Body of pancreas (tissue), 4 donors: ENCODE results near the gene CDK14. TPM values are rescaled to one million over a fixed set of nuclear protein-coding genes. Genes with fewer than 3 reads are reported as not detected.

Experiments
- ATAC-seq: fragments of 150-250 bp; one replicate; pipeline ENCODE4 v1.9.1; 2016
- DNase-seq, 4 donors: peaks; one replicate each; pipeline ENCODE4 v3.0.0-alpha.2; 2019
- H3K27ac ChIP-seq, 4 donors: fragments of 200-600 bp; sonication (generic); 1 replicate in 3 of 4; 2 replicates in 1 of 4; pipeline versions ENCODE4 v1.5.1 to v1.6.1; 2016 to 2019; ENCODE audit warnings: mild to moderate bottlenecking in 1 of 4, mixed read lengths in 1 of 4, moderate library complexity in 1 of 4
- H3K27me3 ChIP-seq, 2 donors: fragments of 200-600 bp; sonication (generic); one replicate each; pipeline ENCODE4 v1.6.0; 2016; ENCODE audit warnings: mild to moderate bottlenecking in 1 of 2
- H3K36me3 ChIP-seq, 2 donors: fragments of 200-600 bp; sonication (generic); replicated peaks in 1 of 2; 2 replicates each; pipeline ENCODE4 v1.5.1; 2016; ENCODE audit warnings: low read depth in 2 of 2; ENCODE audit not compliant: insufficient read depth in 1 of 2
- H3K4me1 ChIP-seq: fragments of 200-600 bp; sonication (generic); one replicate; pipeline ENCODE4 v1.6.0; 2016
- H3K4me3 ChIP-seq, 2 donors: fragments of 200-600 bp; sonication (generic); 1 replicate in 1 of 2; 2 replicates in 1 of 2; pipeline ENCODE4 v1.5.1; 2016 to 2019
- H3K9me3 ChIP-seq, 3 donors: fragments of 200-600 bp; sonication (generic); 1 replicate in 2 of 3; 2 replicates in 1 of 3; pipeline ENCODE4 v1.5.1; 2016
- CTCF ChIP-seq, 7 experiments: fragments of 450-650 bp in 4 of 7; fragments of 200-600 bp in 3 of 7; sonication (generic) in 3 of 7; IDR thresholded peaks; one replicate each; pipeline ENCODE4 v1.5.1; 2016 to 2019; ENCODE audit warnings: antibody characterized with exemption in 7 of 7
- POLR2A ChIP-seq, 3 donors: fragments of 450-650 bp; IDR thresholded peaks; one replicate each; pipeline ENCODE4 v1.6.1; 2016; ENCODE audit warnings: antibody characterized with exemption in 3 of 3, mild to moderate bottlenecking in 2 of 3
- WGBS, 2 donors: methylation state at CpG; one replicate each; pipeline ENCODE4 v1.1.5; 2017; 5-methylcytosine and 5-hydroxymethylcytosine counted together
- intact Hi-C: fragments of 100-400 bp; cut with DNase I; formaldehyde crosslinking; loops from one replicate; pipeline ENCODE4 v1.15.1; 2023
- total RNA-seq, 2 donors: library from RNA; depleted of rRNA; stranded (reverse); fragments of >200 nt; gene quantifications; one replicate each; pipeline ENCODE4 v1.1.0, GENCODE V29; 2016

The CDK14 gene
- total RNA-seq, 2 donors from 2014 or later = 21.8 to 35.6 TPM

DNA sequence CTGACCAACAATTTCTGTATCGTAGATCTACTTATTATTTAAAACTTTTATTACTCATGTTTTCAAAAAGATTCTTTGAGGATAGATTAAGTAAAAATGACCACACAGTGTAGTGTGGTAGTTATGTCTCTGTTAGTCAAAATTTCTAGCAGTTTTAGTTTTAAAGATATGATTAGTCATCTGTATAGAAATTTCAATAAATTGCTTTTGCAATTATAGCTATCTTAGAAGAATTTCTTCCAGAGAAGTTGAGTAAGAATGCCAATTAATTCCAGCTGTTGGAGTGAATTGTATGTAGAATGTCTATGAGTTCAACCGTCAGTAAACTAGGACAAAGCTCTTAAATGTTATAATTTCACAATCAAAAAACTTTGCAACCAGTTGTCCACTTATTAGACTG is 229.7 kb downstream of the CDK14 start:
- no peaks in the 10 kb centered on the region for H3K4me1 ChIP-seq
- intact Hi-C loops = no loop called here
- TF ChIP-seq POLR2A (IDR thresholded peaks at IDR 0.05) (no peak), CTCF (IDR thresholded peaks at IDR 0.05) (no peak)
- no peaks in the 10 kb centered on the region for H3K36me3 ChIP-seq
- H3K27me3 ChIP-seq = no peaks in the 10 kb centered on the region
- DNase-seq (no peak), ATAC-seq (peak; percentile 21)
- no peak overlapping the region for H3K4me3 ChIP-seq
- no peak overlapping the region for H3K27ac ChIP-seq
- no peaks in the 10 kb centered on the region for H3K9me3 ChIP-seq
- 86 to 92% methylated on average over 2 of the region's 2 CpGs for WGBS, 2 donors

DNA sequence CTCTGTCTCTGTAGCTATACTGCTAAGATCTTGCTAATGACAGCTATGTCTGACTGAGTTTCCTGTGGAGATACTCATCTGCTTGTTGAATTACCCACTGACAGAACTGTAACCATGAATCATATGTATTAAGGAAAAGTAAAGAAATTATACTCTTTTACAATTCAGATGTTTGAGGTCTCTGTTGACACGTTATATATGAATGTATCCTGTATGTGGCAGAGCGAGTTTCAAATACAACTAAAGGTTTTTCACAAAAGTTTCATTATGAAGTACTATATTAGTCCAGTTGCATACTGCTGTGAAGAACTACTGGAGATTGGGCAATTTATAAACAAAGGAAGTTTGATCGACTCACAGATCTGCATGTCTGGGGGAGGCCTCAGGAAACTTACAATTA is 232.5 kb downstream of the CDK14 start:
- Histone ChIP-seq H3K4me1 (no peaks in the 10 kb centered on the region), H3K9me3 (no peaks in the 10 kb centered on the region), H3K4me3 (no peak overlapping the region), H3K27me3 (no peaks in the 10 kb centered on the region), H3K36me3 (no peaks in the 10 kb centered on the region), H3K27ac (no peak overlapping the region)
- no peak for TF ChIP-seq POLR2A (IDR thresholded peaks at IDR 0.05)
- no peak for TF ChIP-seq CTCF (IDR thresholded peaks at IDR 0.05)
- intact Hi-C loops = no loop called here
- ATAC-seq (no peak), DNase-seq (no peak)
- WGBS, 2 donors = 92 to 93% methylated on average over 3 of the region's 3 CpGs

DNA sequence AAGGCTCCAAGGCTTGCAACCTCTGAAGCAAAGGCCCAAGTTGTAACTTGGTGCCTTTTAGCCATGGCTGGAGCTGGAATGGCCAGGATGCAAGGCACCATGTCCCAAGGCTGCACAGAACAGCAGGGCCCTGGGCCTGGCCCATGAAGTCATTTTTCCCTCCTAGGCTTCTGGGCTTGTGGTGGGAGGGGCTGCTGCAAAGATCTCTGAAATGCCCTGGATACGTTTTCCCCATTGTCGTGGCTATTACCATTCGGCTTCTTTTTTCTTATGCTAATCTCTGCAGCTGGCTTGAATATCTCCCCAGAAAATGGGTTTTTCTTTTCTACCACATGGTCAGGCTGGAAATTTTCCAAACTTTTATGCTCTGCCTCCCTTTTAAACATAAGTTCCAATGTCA is 234.2 kb downstream of the CDK14 start:
- DNase-seq = no peak
- H3K4me1 ChIP-seq = no peaks in the 10 kb centered on the region
- intact Hi-C loops = no loop called here
- H3K36me3 ChIP-seq = no peaks in the 10 kb centered on the region
- no peak for ATAC-seq
- no peak overlapping the region for H3K27ac ChIP-seq
- TF ChIP-seq POLR2A (IDR thresholded peaks at IDR 0.05) (no peak), CTCF (IDR thresholded peaks at IDR 0.05) (no peak)
- 91 to 97% methylated on average over 3 of the region's 3 CpGs for WGBS, 2 donors
- no peaks in the 10 kb centered on the region for H3K9me3 ChIP-seq
- no peaks in the 10 kb centered on the region for H3K27me3 ChIP-seq
- no peak overlapping the region for H3K4me3 ChIP-seq

- Histone ChIP-seq H3K27ac (no peak overlapping the region), H3K4me1 (no peaks in the 10 kb centered on the region), H3K27me3 (no peaks in the 10 kb centered on the region), H3K36me3 (no peaks in the 10 kb centered on the region), H3K4me3 (no peak overlapping the region), H3K9me3 (no peaks in the 10 kb centered on the region)
- ATAC-seq (no peak), DNase-seq (no peak)
- 82 to 93% methylated on average over 3 of the region's 3 CpGs for WGBS, 2 donors
- intact Hi-C loops = no loop called here
- TF ChIP-seq CTCF (IDR thresholded peaks at IDR 0.05) = no peak
- TF ChIP-seq POLR2A (IDR thresholded peaks at IDR 0.05) = no peak
Observed at GRCh38 chr7:90832726-90833125, 236.6 kb downstream of the CDK14 start.

DNA sequence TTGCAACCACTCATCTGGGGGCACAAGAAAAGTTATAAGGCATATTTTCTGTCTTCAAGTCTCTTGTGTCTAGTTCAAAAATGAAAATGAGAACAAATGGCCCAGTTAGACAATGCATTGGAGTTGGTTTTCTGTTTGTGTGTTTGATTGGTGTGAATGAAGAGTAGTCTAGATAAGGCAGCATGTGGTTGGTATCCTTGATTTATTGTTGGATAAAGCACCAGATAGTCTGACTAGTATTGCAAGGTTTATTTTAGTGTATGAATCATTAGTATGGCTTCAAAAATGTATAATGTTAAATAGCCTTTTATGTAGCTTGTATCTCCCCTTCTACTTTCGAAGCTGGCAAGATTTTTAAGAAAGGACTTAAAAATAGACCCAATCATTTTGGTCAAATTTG is 237.3 kb downstream of the CDK14 start:
- Histone ChIP-seq H3K36me3 (no peaks in the 10 kb centered on the region), H3K4me1 (no peaks in the 10 kb centered on the region), H3K4me3 (no peak overlapping the region), H3K9me3 (no peaks in the 10 kb centered on the region), H3K27me3 (no peaks in the 10 kb centered on the region), H3K27ac (no peak overlapping the region)
- 97% methylated on average over 1 of the region's 1 CpG for WGBS, 2 donors
- DNase-seq = no peak
- ATAC-seq = no peak
- TF ChIP-seq POLR2A (IDR thresholded peaks at IDR 0.05) (no peak), CTCF (IDR thresholded peaks at IDR 0.05) (no peak)
- intact Hi-C loops = no loop called here
